Measurements from ENCODE around the gene CHD6.

The CHD6 gene

DNA sequence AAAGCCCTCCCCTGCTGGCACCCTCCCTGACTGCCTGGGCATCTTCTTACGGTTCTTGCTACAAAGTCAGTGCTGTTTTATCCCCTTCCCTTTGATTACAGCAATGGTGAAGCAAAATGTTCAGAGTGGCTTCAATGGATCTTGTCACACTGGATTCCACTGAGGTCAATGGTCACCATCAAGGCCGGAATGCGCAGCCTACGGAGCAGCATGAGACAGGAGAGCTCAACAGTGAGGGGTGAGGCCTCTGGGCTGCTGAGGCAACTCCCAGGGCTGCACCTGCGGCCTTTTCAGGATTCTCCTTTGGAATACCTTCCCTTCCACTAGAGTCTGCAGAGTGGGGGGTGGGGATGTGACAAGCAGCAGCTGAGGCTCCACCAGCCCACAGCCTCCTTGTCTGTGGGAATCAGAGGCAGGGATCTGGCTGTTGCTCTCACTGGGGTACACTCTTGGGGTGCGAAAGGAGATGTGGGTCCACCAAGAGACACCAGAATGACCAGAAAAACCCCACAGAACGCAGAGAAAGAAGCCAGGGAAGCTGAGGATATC lies 211.2 kb downstream of the CHD6 start:
- H3K9me3 ChIP-seq (ENCODE audit: insufficient read depth, low read length): no peaks in the 10 kb centered on the region
- H3K4me1 ChIP-seq (ENCODE audit: insufficient read depth, insufficient read length): peaks cover 8% of the 10 kb centered on the region
- H3K4me3 ChIP-seq (ENCODE audit: insufficient read length, low read depth): no peak overlapping the region
- H3K9ac ChIP-seq (ENCODE audit: insufficient read length, low read depth): no peak overlapping the region
- H3K36me3 ChIP-seq (ENCODE audit: insufficient read depth, insufficient read length, low read length): peaks cover 84% of the 10 kb centered on the region
- DNase-seq (ENCODE audit: low read depth, low spot score): no peak
- H3K27me3 ChIP-seq (ENCODE audit: insufficient read depth, insufficient read length): no peaks in the 10 kb centered on the region
- TF ChIP-seq YY1 (IDR thresholded peaks at IDR 0.05; ENCODE audit: insufficient read depth, insufficient read length) (no peak), SUZ12 (IDR thresholded peaks at IDR 0.05; ENCODE audit: extremely low read depth, insufficient read depth, insufficient read length) (no peak)

DNA sequence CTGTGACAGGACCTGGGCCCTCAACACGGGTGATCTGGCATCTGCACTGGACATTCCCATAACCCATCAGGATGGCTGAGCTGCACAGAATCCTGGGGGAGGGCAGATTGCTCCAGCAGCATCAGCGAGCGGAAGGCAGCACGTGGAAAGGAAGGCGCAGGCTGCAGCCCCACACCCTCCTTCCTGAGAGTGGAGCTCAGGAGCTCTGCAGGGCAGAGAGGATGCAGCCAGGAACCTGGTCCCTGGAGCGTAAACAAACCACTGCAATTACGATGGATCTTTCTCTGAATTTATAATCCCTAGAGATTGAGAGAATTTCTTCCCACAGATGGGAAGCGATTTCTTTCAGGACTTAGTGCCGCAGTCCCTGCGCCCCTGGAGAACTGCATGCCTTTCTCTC lies 211.8 kb downstream of the CHD6 start:
- Histone ChIP-seq H3K27me3 (ENCODE audit: insufficient read depth, insufficient read length) (no peaks in the 10 kb centered on the region), H3K9ac (ENCODE audit: insufficient read length, low read depth) (no peak overlapping the region), H3K4me1 (ENCODE audit: insufficient read depth, insufficient read length) (peaks cover 8% of the 10 kb centered on the region), H3K9me3 (ENCODE audit: insufficient read depth, low read length) (no peaks in the 10 kb centered on the region), H3K36me3 (ENCODE audit: insufficient read depth, insufficient read length, low read length) (peaks cover 79% of the 10 kb centered on the region), H3K4me3 (ENCODE audit: insufficient read length, low read depth) (no peak overlapping the region)
- TF ChIP-seq ZNF274 (IDR thresholded peaks at IDR 0.05; ENCODE audit: low read depth, low read length) (no peak), SUZ12 (IDR thresholded peaks at IDR 0.05; ENCODE audit: extremely low read depth, insufficient read depth, insufficient read length) (no peak), YY1 (IDR thresholded peaks at IDR 0.05; ENCODE audit: insufficient read depth, insufficient read length) (no peak)
- DNase-seq (ENCODE audit: low read depth, low spot score): no peak

DNA sequence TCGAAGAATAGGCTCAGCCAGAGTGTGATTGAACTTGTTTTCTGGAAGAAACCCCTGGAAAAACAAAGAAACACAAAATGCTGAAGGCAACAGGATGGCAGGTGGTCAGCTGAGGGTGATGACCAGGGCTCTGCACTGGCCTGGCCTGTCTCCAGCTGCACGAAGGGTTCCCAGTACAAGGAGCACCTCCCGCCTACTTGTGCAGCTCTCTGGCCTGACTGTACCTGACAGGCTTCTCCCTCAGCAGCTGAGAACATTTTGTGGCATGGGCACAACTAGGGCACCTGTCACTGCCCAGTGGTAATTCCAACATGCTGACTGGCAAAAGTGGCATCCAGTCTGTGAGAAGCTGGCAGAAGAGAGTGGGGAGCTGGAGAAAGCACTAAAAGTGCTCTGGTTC lies 212.7 kb downstream of the CHD6 start:
- Histone ChIP-seq H3K9me3 (ENCODE audit: insufficient read depth, low read length) (no peaks in the 10 kb centered on the region), H3K36me3 (ENCODE audit: insufficient read depth, insufficient read length, low read length) (peaks cover 70% of the 10 kb centered on the region), H3K4me3 (ENCODE audit: insufficient read length, low read depth) (no peak overlapping the region), H3K9ac (ENCODE audit: insufficient read length, low read depth) (no peak overlapping the region), H3K4me1 (ENCODE audit: insufficient read depth, insufficient read length) (peaks cover 8% of the 10 kb centered on the region), H3K27me3 (ENCODE audit: insufficient read depth, insufficient read length) (no peaks in the 10 kb centered on the region)
- no peak for DNase-seq (ENCODE audit: low read depth, low spot score)
- TF ChIP-seq ZNF274 (IDR thresholded peaks at IDR 0.05; ENCODE audit: low read depth, low read length) (no peak), SUZ12 (IDR thresholded peaks at IDR 0.05; ENCODE audit: extremely low read depth, insufficient read depth, insufficient read length) (no peak), YY1 (IDR thresholded peaks at IDR 0.05; ENCODE audit: insufficient read depth, insufficient read length) (no peak)

DNA sequence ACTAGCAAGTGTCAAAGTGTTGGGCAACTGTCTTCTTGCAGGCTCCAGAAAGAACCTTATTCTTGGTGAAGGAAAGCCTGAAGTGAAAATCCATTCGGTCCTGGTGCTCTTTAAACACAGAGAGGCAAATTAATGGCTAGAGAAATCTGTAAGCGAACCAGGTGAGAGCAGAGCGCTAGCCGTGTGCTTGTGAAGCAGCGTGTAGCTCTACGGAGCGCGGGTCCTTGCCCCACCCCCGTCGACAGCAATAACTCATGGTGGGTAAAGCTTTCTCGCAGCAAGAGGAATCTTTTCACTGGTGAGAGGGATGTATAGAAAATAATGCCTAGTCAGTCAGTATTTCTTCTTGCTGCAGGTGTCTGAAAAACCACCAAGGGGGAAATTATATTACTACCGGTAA lies 214.6 kb downstream of the CHD6 start:
- peaks cover 8% of the 10 kb centered on the region for H3K4me1 ChIP-seq (ENCODE audit: insufficient read depth, insufficient read length)
- TF ChIP-seq SUZ12 (IDR thresholded peaks at IDR 0.05; ENCODE audit: extremely low read depth, insufficient read depth, insufficient read length): no peak
- no peak for TF ChIP-seq ZNF274 (IDR thresholded peaks at IDR 0.05; ENCODE audit: low read depth, low read length)
- TF ChIP-seq YY1 (IDR thresholded peaks at IDR 0.05; ENCODE audit: insufficient read depth, insufficient read length): no peak
- no peak overlapping the region for H3K9ac ChIP-seq (ENCODE audit: insufficient read length, low read depth)
- no peaks in the 10 kb centered on the region for H3K9me3 ChIP-seq (ENCODE audit: insufficient read depth, low read length)
- no peak for DNase-seq (ENCODE audit: low read depth, low spot score)
- H3K36me3 ChIP-seq (ENCODE audit: insufficient read depth, insufficient read length, low read length): peaks cover 53% of the 10 kb centered on the region
- H3K27me3 ChIP-seq (ENCODE audit: insufficient read depth, insufficient read length): no peaks in the 10 kb centered on the region
- no peak overlapping the region for H3K4me3 ChIP-seq (ENCODE audit: insufficient read length, low read depth)

DNA sequence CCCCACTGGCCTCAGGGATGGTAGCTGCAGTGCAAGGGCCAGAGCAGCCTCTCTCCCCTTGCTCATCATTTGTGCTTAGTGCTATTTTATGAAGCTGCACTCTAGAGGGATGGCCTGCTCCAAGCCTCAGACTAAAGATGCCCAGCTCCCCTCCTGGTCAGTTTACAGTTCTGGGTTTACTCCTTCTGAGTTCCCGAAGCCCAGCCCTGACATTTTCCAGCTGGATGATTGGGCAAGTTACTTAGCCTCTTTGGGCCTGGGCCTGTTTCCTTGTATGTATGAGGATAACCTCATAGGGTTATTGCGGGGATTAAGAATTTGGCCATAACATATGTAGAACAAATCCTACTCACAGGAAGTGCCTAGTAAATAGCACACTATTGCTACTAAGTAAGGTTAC lies 219.8 kb downstream of the CHD6 start:
- Histone ChIP-seq H3K36me3 (ENCODE audit: insufficient read depth, insufficient read length, low read length) (peaks cover 4% of the 10 kb centered on the region), H3K4me1 (ENCODE audit: insufficient read depth, insufficient read length) (peaks cover 8% of the 10 kb centered on the region), H3K27me3 (ENCODE audit: insufficient read depth, insufficient read length) (peaks cover 5% of the 10 kb centered on the region), H3K4me3 (ENCODE audit: insufficient read length, low read depth) (no peak overlapping the region), H3K9ac (ENCODE audit: insufficient read length, low read depth) (no peak overlapping the region), H3K9me3 (ENCODE audit: insufficient read depth, low read length) (no peaks in the 10 kb centered on the region)
- no peak for DNase-seq (ENCODE audit: low read depth, low spot score)
- TF ChIP-seq YY1 (IDR thresholded peaks at IDR 0.05; ENCODE audit: insufficient read depth, insufficient read length) (no peak), ZNF274 (IDR thresholded peaks at IDR 0.05; ENCODE audit: low read depth, low read length) (no peak), SUZ12 (IDR thresholded peaks at IDR 0.05; ENCODE audit: extremely low read depth, insufficient read depth, insufficient read length) (no peak)

DNA sequence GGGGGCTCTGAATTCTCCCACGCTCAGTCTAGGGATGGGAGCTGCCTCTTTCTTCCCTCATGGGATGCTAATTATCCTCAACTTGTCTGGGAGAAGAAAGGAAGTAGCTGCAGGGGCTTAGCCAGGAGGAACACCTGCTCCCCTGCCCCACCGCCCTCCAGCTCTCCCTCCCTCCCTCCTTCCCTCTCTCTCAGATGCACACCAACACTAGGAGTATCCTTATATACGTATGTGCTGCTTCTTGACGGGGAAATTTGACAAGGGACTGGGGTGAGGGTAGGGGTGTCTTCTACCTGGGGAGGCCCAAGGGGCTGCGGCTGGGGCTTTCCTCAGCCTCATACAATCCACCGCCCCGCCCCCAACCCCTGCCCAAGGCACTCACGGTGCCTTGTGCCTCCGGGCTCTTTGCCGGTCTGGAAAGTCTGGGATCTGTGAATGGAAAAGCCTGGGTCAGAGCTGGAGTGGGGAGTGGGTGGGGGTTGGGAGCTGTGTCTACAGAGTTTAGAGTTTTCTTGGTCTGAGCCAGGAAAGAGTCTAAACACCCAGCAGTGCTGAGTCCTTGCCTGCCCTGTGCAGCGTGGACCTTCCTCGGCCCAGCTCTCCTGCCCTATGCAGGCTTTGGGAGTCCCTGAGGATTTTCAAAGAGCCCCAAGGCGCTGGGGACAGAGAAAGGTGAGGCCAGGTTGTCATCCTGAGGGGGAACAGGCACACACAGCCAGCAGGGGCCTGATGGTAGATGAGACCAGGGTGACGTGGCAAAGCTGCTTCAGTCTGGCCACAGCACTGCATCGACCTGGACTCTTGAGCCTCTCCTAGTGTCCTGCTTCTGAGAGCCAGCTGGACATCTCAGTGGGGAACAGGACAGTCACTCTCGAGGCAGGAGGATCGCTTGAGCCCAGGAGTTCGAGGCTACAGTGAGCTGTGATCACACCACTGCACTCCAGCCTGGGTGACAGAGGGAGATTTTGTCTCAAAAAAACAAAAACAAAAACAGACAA lies 222.2 kb downstream of the CHD6 start:
- peaks cover 5% of the 10 kb centered on the region for H3K27me3 ChIP-seq (ENCODE audit: insufficient read depth, insufficient read length)
- no peaks in the 10 kb centered on the region for H3K9me3 ChIP-seq (ENCODE audit: insufficient read depth, low read length)
- peak overlapping the region; percentile 2 for H3K4me3 ChIP-seq (ENCODE audit: insufficient read length, low read depth)
- no peaks in the 10 kb centered on the region for H3K36me3 ChIP-seq (ENCODE audit: insufficient read depth, insufficient read length, low read length)
- peak; percentile 35 for DNase-seq (ENCODE audit: low read depth, low spot score)
- TF ChIP-seq ZNF274 (IDR thresholded peaks at IDR 0.05; ENCODE audit: low read depth, low read length): no peak
- TF ChIP-seq YY1 (IDR thresholded peaks at IDR 0.05; ENCODE audit: insufficient read depth, insufficient read length): no peak
- no peak for TF ChIP-seq SUZ12 (IDR thresholded peaks at IDR 0.05; ENCODE audit: extremely low read depth, insufficient read depth, insufficient read length)
- H3K9ac ChIP-seq (ENCODE audit: insufficient read length, low read depth): peak overlapping the region; percentile 58
- peaks cover 18% of the 10 kb centered on the region for H3K4me1 ChIP-seq (ENCODE audit: insufficient read depth, insufficient read length)

DNA sequence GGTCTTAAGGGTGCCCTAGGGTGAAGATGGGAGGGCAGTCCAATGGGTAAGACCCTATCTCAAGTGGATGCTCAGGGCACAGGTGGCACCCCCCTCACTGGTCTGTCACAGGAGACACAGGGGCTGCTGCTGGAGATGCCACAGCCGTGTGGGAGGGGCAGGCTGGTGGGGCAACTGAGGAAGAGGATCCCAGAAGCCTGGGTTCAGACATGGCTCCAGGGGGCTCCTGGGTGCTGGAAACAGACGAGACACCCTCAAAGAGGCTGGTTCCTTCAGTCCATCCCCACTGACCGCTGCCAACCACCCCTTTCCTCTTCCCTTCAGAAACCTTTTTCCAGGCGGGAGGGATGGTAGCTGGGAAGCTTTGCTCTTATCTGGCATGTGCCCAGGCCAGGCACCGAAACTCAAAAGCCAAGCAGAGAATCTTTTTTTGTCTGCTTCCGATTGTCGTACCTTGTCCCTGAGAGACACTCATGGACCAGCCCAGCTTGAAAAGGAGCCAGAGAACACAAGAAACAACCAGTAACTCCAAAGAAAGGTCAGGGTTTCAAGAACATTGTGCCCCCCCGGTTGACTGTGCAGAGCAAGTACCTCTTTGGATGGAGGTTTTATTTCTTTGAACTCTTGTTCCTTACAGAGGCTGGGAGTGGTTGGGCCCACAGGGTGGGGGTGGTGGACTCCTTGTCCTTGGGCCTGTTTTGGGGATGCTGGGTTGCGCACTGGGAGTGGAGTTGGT lies 223.1 kb downstream of the CHD6 start:
- Histone ChIP-seq H3K9ac (ENCODE audit: insufficient read length, low read depth) (no peak overlapping the region), H3K4me3 (ENCODE audit: insufficient read length, low read depth) (no peak overlapping the region), H3K4me1 (ENCODE audit: insufficient read depth, insufficient read length) (peaks cover 20% of the 10 kb centered on the region), H3K36me3 (ENCODE audit: insufficient read depth, insufficient read length, low read length) (no peaks in the 10 kb centered on the region), H3K9me3 (ENCODE audit: insufficient read depth, low read length) (no peaks in the 10 kb centered on the region), H3K27me3 (ENCODE audit: insufficient read depth, insufficient read length) (peaks cover 5% of the 10 kb centered on the region)
- TF ChIP-seq SUZ12 (IDR thresholded peaks at IDR 0.05; ENCODE audit: extremely low read depth, insufficient read depth, insufficient read length) (no peak), ZNF274 (IDR thresholded peaks at IDR 0.05; ENCODE audit: low read depth, low read length) (no peak), YY1 (IDR thresholded peaks at IDR 0.05; ENCODE audit: insufficient read depth, insufficient read length) (no peak)
- DNase-seq (ENCODE audit: low read depth, low spot score): no peak

Data from NT2/D1 (cell line).